ENCODE results near the gene MAP2K5. TPM values are rescaled to one million over a fixed set of nuclear protein-coding genes. Genes with fewer than 3 reads are reported as not detected.

Gene MAP2K5
- total RNA-seq, 3 donors from 2014 or later, result 26.4 to 36.4 (median 30.3) TPM

DNA sequence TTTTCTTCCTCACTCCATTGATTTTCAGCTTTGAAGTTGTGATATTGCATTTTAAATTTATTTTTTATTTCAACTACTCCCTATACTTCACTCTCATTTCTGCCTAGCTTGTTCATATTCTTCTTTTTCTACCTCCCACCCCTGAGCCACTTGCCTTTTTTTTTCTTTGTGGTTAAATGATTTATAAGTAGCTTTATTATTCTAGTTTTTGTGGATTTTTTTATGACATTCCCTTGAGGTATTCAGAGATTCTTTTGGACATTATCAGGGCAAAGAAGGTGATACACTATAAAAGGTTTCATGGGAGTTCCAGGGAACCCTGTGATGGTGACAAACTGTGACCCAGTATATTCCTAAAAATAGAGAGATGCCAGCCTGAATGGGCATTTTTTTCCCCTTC is 18.3 kb upstream of the MAP2K5 start:
- DNase-seq (no peak), ATAC-seq (no peak)
- TF ChIP-seq, protein P1, sequence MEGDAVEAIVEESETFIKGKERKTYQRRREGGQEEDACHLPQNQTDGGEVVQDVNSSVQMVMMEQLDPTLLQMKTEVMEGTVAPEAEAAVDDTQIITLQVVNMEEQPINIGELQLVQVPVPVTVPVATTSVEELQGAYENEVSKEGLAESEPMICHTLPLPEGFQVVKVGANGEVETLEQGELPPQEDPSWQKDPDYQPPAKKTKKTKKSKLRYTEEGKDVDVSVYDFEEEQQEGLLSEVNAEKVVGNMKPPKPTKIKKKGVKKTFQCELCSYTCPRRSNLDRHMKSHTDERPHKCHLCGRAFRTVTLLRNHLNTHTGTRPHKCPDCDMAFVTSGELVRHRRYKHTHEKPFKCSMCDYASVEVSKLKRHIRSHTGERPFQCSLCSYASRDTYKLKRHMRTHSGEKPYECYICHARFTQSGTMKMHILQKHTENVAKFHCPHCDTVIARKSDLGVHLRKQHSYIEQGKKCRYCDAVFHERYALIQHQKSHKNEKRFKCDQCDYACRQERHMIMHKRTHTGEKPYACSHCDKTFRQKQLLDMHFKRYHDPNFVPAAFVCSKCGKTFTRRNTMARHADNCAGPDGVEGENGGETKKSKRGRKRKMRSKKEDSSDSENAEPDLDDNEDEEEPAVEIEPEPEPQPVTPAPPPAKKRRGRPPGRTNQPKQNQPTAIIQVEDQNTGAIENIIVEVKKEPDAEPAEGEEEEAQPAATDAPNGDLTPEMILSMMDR (IDR thresholded peaks at IDR 0.05), result no peak
- no peaks in the 10 kb centered on the region for H3K36me3 ChIP-seq (ENCODE audit: low read depth)
- H3K4me3 ChIP-seq, result no peak overlapping the region
- H3K4me1 ChIP-seq (ENCODE audit: low read depth), result peaks cover 5% of the 10 kb centered on the region
- no peaks in the 10 kb centered on the region for H3K9me3 ChIP-seq
- intact Hi-C loops (cut with DNase I, micrococcal nuclease), result loop anchor here in 1 of 2 donors (5.0 kb wide), 1 partner anchor 313 kb away; no protein-coding TSS in a partner anchor

DNA sequence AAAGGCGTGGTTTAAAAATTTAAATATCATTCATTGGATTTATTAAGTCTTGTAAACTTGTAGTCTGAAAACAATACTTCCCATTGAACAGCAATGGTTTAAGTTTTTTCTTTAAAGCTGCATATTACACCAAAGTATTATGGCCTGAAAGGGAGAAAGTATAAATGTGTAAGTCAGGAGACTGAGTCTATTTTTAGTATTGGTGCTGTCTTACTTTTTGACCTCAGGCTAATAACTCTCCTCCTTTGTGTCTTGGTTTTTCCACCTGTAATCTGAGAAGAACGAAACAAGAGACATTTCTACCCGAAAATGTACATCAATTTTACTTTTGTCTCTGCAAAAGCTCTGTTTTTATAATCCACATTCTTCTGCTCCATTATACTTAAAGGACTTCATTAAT is 14.0 kb upstream of the MAP2K5 start:
- intact Hi-C loops (cut with DNase I, micrococcal nuclease), result no loop called here

DNA sequence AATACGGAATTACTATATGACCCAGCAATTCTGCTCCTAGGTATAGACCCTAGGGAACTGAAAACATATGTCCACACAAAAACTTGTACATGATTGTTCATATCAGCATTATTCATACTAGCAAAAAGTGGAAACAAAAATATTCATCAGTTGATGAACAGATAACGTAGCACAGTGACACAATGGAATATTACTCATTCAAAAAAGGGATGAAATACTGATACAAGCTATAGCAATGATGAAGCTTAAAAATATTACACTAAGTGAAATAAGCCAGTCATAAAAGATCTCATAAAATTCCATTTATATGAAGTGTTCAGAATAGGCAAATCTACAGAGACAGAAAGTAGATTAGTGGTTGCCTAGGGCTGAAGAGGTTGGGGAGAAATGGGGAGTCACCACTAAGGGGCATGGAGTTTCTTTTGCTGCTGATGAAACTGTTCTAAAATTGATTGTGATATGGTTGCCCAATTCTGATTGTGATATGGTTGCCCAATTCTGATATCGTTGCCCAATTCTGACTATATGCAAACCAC is 11.1 kb upstream of the MAP2K5 start:
- ATAC-seq (no peak), DNase-seq (no peak)
- Histone ChIP-seq H3K36me3 (ENCODE audit: low read depth) (no peaks in the 10 kb centered on the region), H3K4me3 (no peak overlapping the region), H3K4me1 (ENCODE audit: low read depth) (no peaks in the 10 kb centered on the region), H3K9me3 (no peaks in the 10 kb centered on the region)
- intact Hi-C loops (cut with DNase I, micrococcal nuclease), result no loop called here
- TF ChIP-seq, protein P1 (IDR thresholded peaks at IDR 0.05), result no peak

More for the DNA sequence above, 14.0 kb upstream of the MAP2K5 start:
- TF ChIP-seq, protein P1 (IDR thresholded peaks at IDR 0.05), result no peak
- DNase-seq (no peak), ATAC-seq (no peak)
- Histone ChIP-seq H3K9me3 (no peaks in the 10 kb centered on the region), H3K4me3 (no peak overlapping the region), H3K36me3 (ENCODE audit: low read depth) (no peaks in the 10 kb centered on the region), H3K4me1 (ENCODE audit: low read depth) (no peaks in the 10 kb centered on the region)

DNA sequence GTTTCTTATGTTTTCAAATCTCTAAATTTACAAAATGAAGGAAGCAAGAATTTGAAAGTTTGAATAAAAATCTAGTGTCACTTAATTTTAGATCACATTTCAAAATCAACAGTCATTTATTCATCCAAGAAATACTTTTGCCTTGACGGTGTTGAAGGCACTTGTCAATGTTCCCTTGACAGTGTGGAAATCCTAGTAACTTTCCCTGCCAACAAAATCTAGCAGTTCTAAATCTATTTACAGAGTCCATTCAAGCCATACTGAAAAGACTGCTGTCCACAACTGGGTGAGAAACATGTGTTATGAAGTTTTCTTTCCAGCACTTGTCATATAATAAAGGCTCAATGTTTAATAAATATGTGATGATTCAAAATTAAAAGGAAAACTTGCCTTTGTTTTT is 8.6 kb upstream of the MAP2K5 start:
- intact Hi-C loops (cut with DNase I, micrococcal nuclease), result no loop called here
- DNase-seq, result no peak
- Histone ChIP-seq H3K9me3 (no peaks in the 10 kb centered on the region), H3K4me1 (ENCODE audit: low read depth) (no peaks in the 10 kb centered on the region), H3K36me3 (ENCODE audit: low read depth) (no peaks in the 10 kb centered on the region), H3K4me3 (no peak overlapping the region)
- TF ChIP-seq, protein P1 (IDR thresholded peaks at IDR 0.05), result no peak
- no peak for ATAC-seq

DNA sequence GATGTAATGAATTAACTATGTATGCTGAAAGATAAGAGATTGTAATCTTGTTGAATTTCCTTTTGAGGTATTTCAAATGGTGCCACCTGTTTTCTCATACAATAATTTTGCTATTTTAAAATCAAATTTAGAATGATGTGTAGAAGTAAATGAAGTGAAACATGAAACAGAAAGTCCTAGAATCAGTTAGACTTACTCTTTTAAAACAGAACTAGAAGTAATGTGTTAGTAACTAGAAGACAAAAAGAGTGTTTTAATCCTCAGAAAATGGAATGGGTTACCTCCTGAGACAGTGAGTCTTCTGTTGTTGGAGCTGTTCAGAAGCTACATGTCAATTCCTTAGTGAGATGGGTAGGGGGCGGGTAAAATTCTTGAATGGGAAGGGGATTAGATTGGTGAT is 8.1 kb upstream of the MAP2K5 start:
- H3K4me1 ChIP-seq (ENCODE audit: low read depth), result no peaks in the 10 kb centered on the region
- H3K9me3 ChIP-seq, result no peaks in the 10 kb centered on the region
- DNase-seq, result no peak
- no peak for ATAC-seq
- no peaks in the 10 kb centered on the region for H3K36me3 ChIP-seq (ENCODE audit: low read depth)
- TF ChIP-seq, protein P1 (IDR thresholded peaks at IDR 0.05), result no peak
- H3K4me3 ChIP-seq, result no peak overlapping the region
- intact Hi-C loops (cut with DNase I, micrococcal nuclease), result no loop called here

DNA sequence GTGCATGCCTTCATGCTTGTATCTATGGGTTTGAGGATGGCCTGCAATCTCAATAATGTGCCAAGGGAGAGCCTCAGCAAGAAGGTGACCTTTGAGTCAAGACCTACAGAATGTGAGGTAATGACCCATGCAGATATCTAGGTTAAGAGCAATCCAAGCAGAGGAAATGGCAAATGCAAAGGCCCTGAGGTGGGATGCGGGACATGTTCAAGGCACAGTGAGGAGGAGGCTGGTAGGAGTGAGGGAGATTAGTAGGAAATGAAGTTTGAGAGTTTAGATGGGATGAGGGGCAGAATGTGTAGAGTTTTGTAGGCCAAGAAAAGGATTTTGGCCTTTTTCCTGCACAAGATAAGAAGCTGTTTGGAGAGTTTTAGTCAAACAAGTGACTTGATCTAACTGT is 4.7 kb upstream of the MAP2K5 start:
- Histone ChIP-seq H3K36me3 (ENCODE audit: low read depth) (no peaks in the 10 kb centered on the region), H3K4me3 (no peak overlapping the region), H3K9me3 (no peaks in the 10 kb centered on the region), H3K4me1 (ENCODE audit: low read depth) (no peaks in the 10 kb centered on the region)
- TF ChIP-seq, protein P1 (IDR thresholded peaks at IDR 0.05), result no peak
- intact Hi-C loops (cut with DNase I, micrococcal nuclease), result no loop called here
- DNase-seq (no peak), ATAC-seq (no peak)
